ENCODE measurements around the gene DND1.
"Not testable (repeated sequence)": the region's sequence is repeated elsewhere in the genome, so short reads cannot be mapped to it uniquely, and the experiment has no call there.

DND1 gene

GRCh38 chr5:140696891-140697492 is 23.6 kb upstream of the DND1 start:
- Histone ChIP-seq H3K27me3 (ENCODE audit: control insufficient read depth, insufficient read depth, low read length) (no peaks in the 10 kb centered on the region), H3K9me3 (ENCODE audit: control insufficient read depth, low read length) (no peaks in the 10 kb centered on the region), H3K4me3 (ENCODE audit: low read length) (no peak overlapping the region), H3K4me1 (ENCODE audit: control insufficient read depth, insufficient read depth, low read length) (peaks cover 15% of the 10 kb centered on the region), H3K36me3 (ENCODE audit: control insufficient read depth, insufficient read depth, low read length) (peaks cover 20% of the 10 kb centered on the region), H3K9ac (ENCODE audit: low read length) (no peak overlapping the region)

- Histone ChIP-seq H3K9ac (ENCODE audit: low read length) (no peak overlapping the region), H3K36me3 (ENCODE audit: control insufficient read depth, insufficient read depth, low read length) (peaks cover 23% of the 10 kb centered on the region), H3K27me3 (ENCODE audit: control insufficient read depth, insufficient read depth, low read length) (no peaks in the 10 kb centered on the region), H3K4me1 (ENCODE audit: control insufficient read depth, insufficient read depth, low read length) (peaks cover 12% of the 10 kb centered on the region), H3K4me3 (ENCODE audit: low read length) (no peak overlapping the region), H3K9me3 (ENCODE audit: control insufficient read depth, low read length) (no peaks in the 10 kb centered on the region)
Measured at GRCh38 chr5:140694276-140694675, 20.9 kb upstream of the DND1 start.

GRCh38 chr5:140690941-140691924 is 17.9 kb upstream of the DND1 start, which contains the start of the genes HARS1 and HARS2:
HARS1 (minus strand) TSS chr5:140691370; CDS start chr5:140691304, 66 bp downstream.
HARS2 (plus strand) TSS chr5:140691455; CDS start chr5:140691649, 194 bp downstream.
- Histone ChIP-seq H3K9ac (ENCODE audit: low read length) (peak within 1 kb of the TSS; percentile 84), H3K4me3 (ENCODE audit: low read length) (peak within 1 kb of the TSS; percentile 79), H3K4me1 (ENCODE audit: control insufficient read depth, insufficient read depth, low read length) (peaks cover 12% of the 10 kb centered on the region), H3K27me3 (ENCODE audit: control insufficient read depth, insufficient read depth, low read length) (no peaks in the 10 kb centered on the region), H3K36me3 (ENCODE audit: control insufficient read depth, insufficient read depth, low read length) (peaks cover 3% of the 10 kb centered on the region), H3K9me3 (ENCODE audit: control insufficient read depth, low read length) (no peaks in the 10 kb centered on the region)

GRCh38 chr5:140690376-140690932 is 17.1 kb upstream of the DND1 start:
- Histone ChIP-seq H3K9ac (ENCODE audit: low read length) (peak overlapping the region; percentile 84), H3K4me1 (ENCODE audit: control insufficient read depth, insufficient read depth, low read length) (peaks cover 12% of the 10 kb centered on the region), H3K36me3 (ENCODE audit: control insufficient read depth, insufficient read depth, low read length) (peaks cover 3% of the 10 kb centered on the region), H3K9me3 (ENCODE audit: control insufficient read depth, low read length) (no peaks in the 10 kb centered on the region), H3K4me3 (ENCODE audit: low read length) (peak overlapping the region; percentile 79), H3K27me3 (ENCODE audit: control insufficient read depth, insufficient read depth, low read length) (no peaks in the 10 kb centered on the region)

GRCh38 chr5:140678993-140679392 is 5.6 kb upstream of the DND1 start:
- Histone ChIP-seq H3K4me3 (ENCODE audit: low read length) (no peak overlapping the region), H3K27me3 (ENCODE audit: control insufficient read depth, insufficient read depth, low read length) (no peaks in the 10 kb centered on the region), H3K36me3 (ENCODE audit: control insufficient read depth, insufficient read depth, low read length) (peaks cover 4% of the 10 kb centered on the region), H3K9ac (ENCODE audit: low read length) (no peak overlapping the region), H3K9me3 (ENCODE audit: control insufficient read depth, low read length) (no peaks in the 10 kb centered on the region), H3K4me1 (ENCODE audit: control insufficient read depth, insufficient read depth, low read length) (no peaks in the 10 kb centered on the region)

GRCh38 chr5:140677947-140678346 is 4.6 kb upstream of the DND1 start:
- H3K9me3 ChIP-seq (ENCODE audit: control insufficient read depth, low read length) = no peaks in the 10 kb centered on the region
- H3K27me3 ChIP-seq (ENCODE audit: control insufficient read depth, insufficient read depth, low read length) = no peaks in the 10 kb centered on the region
- H3K36me3 ChIP-seq (ENCODE audit: control insufficient read depth, insufficient read depth, low read length) = peaks cover 4% of the 10 kb centered on the region
- no peak overlapping the region for H3K4me3 ChIP-seq (ENCODE audit: low read length)
- H3K9ac ChIP-seq (ENCODE audit: low read length) = no peak overlapping the region
- H3K4me1 ChIP-seq (ENCODE audit: control insufficient read depth, insufficient read depth, low read length) = no peaks in the 10 kb centered on the region

GRCh38 chr5:140674629-140675028 is 1.3 kb upstream of the DND1 start:
- H3K4me3 ChIP-seq (ENCODE audit: low read length) = no peak overlapping the region
- H3K36me3 ChIP-seq (ENCODE audit: control insufficient read depth, insufficient read depth, low read length) = peaks cover 5% of the 10 kb centered on the region
- peaks cover 13% of the 10 kb centered on the region for H3K4me1 ChIP-seq (ENCODE audit: control insufficient read depth, insufficient read depth, low read length)

GRCh38 chr5:140674211-140674610 is 835 bp upstream of the DND1 start:
- Histone ChIP-seq H3K4me1 (ENCODE audit: control insufficient read depth, insufficient read depth, low read length) (peaks cover 13% of the 10 kb centered on the region), H3K27me3 (ENCODE audit: control insufficient read depth, insufficient read depth, low read length) (no peaks in the 10 kb centered on the region), H3K9me3 (ENCODE audit: control insufficient read depth, low read length) (no peaks in the 10 kb centered on the region), H3K36me3 (ENCODE audit: control insufficient read depth, insufficient read depth, low read length) (peaks cover 10% of the 10 kb centered on the region), H3K9ac (ENCODE audit: low read length) (no peak overlapping the region), H3K4me3 (ENCODE audit: low read length) (no peak overlapping the region)

More at GRCh38 chr5:140674629-140675028, 1.3 kb upstream of the DND1 start:
- Histone ChIP-seq H3K9ac (ENCODE audit: low read length) (no peak overlapping the region), H3K9me3 (ENCODE audit: control insufficient read depth, low read length) (no peaks in the 10 kb centered on the region), H3K27me3 (ENCODE audit: control insufficient read depth, insufficient read depth, low read length) (no peaks in the 10 kb centered on the region)

GRCh38 chr5:140672455-140673186 is 755 bp downstream of the DND1 start:
- Histone ChIP-seq H3K27me3 (ENCODE audit: control insufficient read depth, insufficient read depth, low read length) (no peaks in the 10 kb centered on the region), H3K36me3 (ENCODE audit: control insufficient read depth, insufficient read depth, low read length) (peaks cover 22% of the 10 kb centered on the region), H3K4me3 (ENCODE audit: low read length) (no peak overlapping the region), H3K9me3 (ENCODE audit: control insufficient read depth, low read length) (no peaks in the 10 kb centered on the region), H3K9ac (ENCODE audit: low read length) (no peak overlapping the region), H3K4me1 (ENCODE audit: control insufficient read depth, insufficient read depth, low read length) (peaks cover 13% of the 10 kb centered on the region)

GRCh38 chr5:140671472-140672125 is 1.8 kb downstream of the DND1 start:
- Histone ChIP-seq H3K9ac (ENCODE audit: low read length) (no peak overlapping the region), H3K9me3 (ENCODE audit: control insufficient read depth, low read length) (no peaks in the 10 kb centered on the region), H3K4me3 (ENCODE audit: low read length) (no peak overlapping the region), H3K4me1 (ENCODE audit: control insufficient read depth, insufficient read depth, low read length) (peaks cover 13% of the 10 kb centered on the region), H3K36me3 (ENCODE audit: control insufficient read depth, insufficient read depth, low read length) (peaks cover 22% of the 10 kb centered on the region), H3K27me3 (ENCODE audit: control insufficient read depth, insufficient read depth, low read length) (no peaks in the 10 kb centered on the region)

- not testable (repeated sequence) for H3K27me3 ChIP-seq (ENCODE audit: control insufficient read depth, insufficient read depth, low read length); H3K9ac ChIP-seq (ENCODE audit: low read length); H3K9me3 ChIP-seq (ENCODE audit: control insufficient read depth, low read length); H3K4me3 ChIP-seq (ENCODE audit: low read length)
- peaks cover 22% of the 10 kb centered on the region for H3K36me3 ChIP-seq (ENCODE audit: control insufficient read depth, insufficient read depth, low read length)
- H3K4me1 ChIP-seq (ENCODE audit: control insufficient read depth, insufficient read depth, low read length) = peaks cover 13% of the 10 kb centered on the region
Measured at GRCh38 chr5:140671035-140671434, 2.3 kb downstream of the DND1 start.
